Measurements from ENCODE around the gene LDLR.

DNA sequence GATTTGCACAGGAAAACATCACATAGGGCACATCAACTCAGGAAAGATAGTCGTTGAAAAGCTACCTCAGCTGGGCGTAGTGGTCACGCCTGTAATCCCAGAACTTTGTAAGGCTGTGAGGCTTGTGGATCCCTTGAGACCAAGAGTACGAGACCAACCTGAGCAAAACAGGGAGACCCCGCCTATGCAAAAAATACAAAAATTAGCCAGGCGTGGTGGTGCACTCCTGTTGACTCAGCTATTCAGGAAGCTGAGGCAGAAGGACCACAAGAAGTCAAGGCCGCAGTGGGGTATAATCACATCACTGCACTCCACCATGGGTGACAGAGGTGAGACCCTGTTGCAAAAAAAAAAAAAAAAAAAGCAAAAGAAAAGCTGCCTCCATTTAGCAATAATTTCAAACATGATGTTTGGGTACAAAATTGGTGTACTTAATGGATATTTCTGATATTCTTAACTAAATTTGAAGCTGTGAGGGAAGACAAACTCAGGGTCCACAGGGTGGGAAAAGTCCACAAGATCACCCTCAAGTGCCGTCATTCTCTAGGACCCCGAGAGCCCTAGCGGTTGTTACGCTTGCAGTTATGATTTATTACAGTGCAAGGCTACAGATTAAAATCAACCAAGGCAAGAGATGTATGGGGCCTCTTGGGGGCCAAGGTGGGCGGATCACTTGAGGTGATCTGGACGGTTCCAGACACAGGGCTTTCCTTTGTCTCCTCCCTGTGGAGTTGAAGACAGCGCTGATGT is 42.5 kb upstream of the LDLR start:
- TF ChIP-seq GATA3 (IDR thresholded peaks at IDR 0.05; ENCODE audit: low read depth, low read length) (no peak), GATA2 (IDR thresholded peaks at IDR 0.05; ENCODE audit: low read depth, low read length) (no peak)

Measured in SH-SY5Y (cell line).